HG02870 (cell line): Measurements from ENCODE around the gene CGREF1.
"Not testable (repeated sequence)": the region's sequence is repeated elsewhere in the genome, so short reads cannot be mapped to it uniquely, and the experiment has no call there.

Source experiments
- ATAC-seq: cut with Tn5 transposase; IDR thresholded peaks from one replicate; pipeline ENCODE4 v1.9.1; 2021; ENCODE audit warnings: mild to moderate bottlenecking, moderate library complexity; ENCODE audit not compliant: unreplicated experiment

Gene CGREF1

GRCh38 chr2:27137322-27137935 is 18.5 kb upstream of the CGREF1 start:
- ATAC-seq, result no peak

- ATAC-seq, result no peak
These were observed 17.8 kb upstream of the CGREF1 start for GRCh38 chr2:27136751-27137150.

GRCh38 chr2:27135478-27135955 is 16.6 kb upstream of the CGREF1 start:
- ATAC-seq, result no peak

GRCh38 chr2:27134781-27135477 is 16.0 kb upstream of the CGREF1 start:
- no peak for ATAC-seq

GRCh38 chr2:27133905-27134780 is 15.2 kb upstream of the CGREF1 start, which contains the start of gene PREB:
TSS of gene PREB (minus strand) at chr2:27134636. CDS start at chr2:27134421, 215 bp downstream.
- peak; percentile 90 for ATAC-seq

- no peak for ATAC-seq
These were observed 14.4 kb upstream of the CGREF1 start for GRCh38 chr2:27133195-27133875.

GRCh38 chr2:27131429-27131828 is 12.5 kb upstream of the CGREF1 start:
- no peak for ATAC-seq

GRCh38 chr2:27130396-27130795 is 11.5 kb upstream of the CGREF1 start:
- ATAC-seq, result no peak

GRCh38 chr2:27128668-27129571 is 10.0 kb upstream of the CGREF1 start:
- no peak for ATAC-seq

- no peak for ATAC-seq
These were observed 9.1 kb upstream of the CGREF1 start for GRCh38 chr2:27127883-27128667.

- no peak for ATAC-seq
These were observed 7.4 kb upstream of the CGREF1 start for GRCh38 chr2:27126252-27126710.

- ATAC-seq, result no peak
These were observed 6.2 kb upstream of the CGREF1 start for GRCh38 chr2:27125104-27125503.

- no peak for ATAC-seq
These were observed 4.6 kb upstream of the CGREF1 start, which contains the start of gene ABHD1 for GRCh38 chr2:27123302-27124150. TSS of gene ABHD1 (plus strand) at chr2:27123815. CDS start at chr2:27123949, 134 bp downstream.

GRCh38 chr2:27122791-27123190 is 3.9 kb upstream of the CGREF1 start:
- ATAC-seq, result no peak

GRCh38 chr2:27121906-27122305 is 3.0 kb upstream of the CGREF1 start:
- ATAC-seq, result no peak

- ATAC-seq, result not testable (repeated sequence)
These were observed 372 bp upstream of the CGREF1 start for GRCh38 chr2:27119330-27119670.

- ATAC-seq, result no peak
These were observed 868 bp downstream of the CGREF1 start for GRCh38 chr2:27117995-27118524.

GRCh38 chr2:27115519-27115918 is 3.4 kb downstream of the CGREF1 start:
- ATAC-seq, result no peak
